Measurements from ENCODE around the gene EPB41L4A. TPM values are rescaled to one million over a fixed set of nuclear protein-coding genes. Genes with fewer than 3 reads are reported as not detected.

The EPB41L4A gene
- total and polyA plus RNA-seq, 2 donors (not counting 3 experiments of a cell fraction or from before 2014, with no cell fraction given) = 6.0 to 17.9 TPM

- no peaks in the 10 kb centered on the region for H4K20me1 ChIP-seq (replicated peaks; ENCODE audit: control insufficient read depth, extremely low read depth, insufficient read depth, low read length)
- ChIA-PET POLR2A (no interaction called here), CTCF (interaction anchor here (0.8 to 1.9 kb wide), 4 partner anchors 10 to 313 kb away, joined by 3 to 13 read pairs (median 4); no protein-coding TSS in a partner anchor)
- DNase-seq (ENCODE audit: low read depth, low spot score) = no peak
- peak; percentile 26 for FAIRE-seq
- no peak overlapping the region for H3K4me3 ChIP-seq (replicated peaks in 1 of 3; ENCODE audit: insufficient read depth in 1 of 3, low read depth in 1 of 3, low read length in 3 of 3)
- H3K9ac ChIP-seq (replicated peaks; ENCODE audit: extremely low read depth, insufficient read depth, low read length) = no peak overlapping the region
- H3K27me3 ChIP-seq (ENCODE audit: control insufficient read depth in 2 of 2, insufficient read depth in 2 of 2, low read length in 2 of 2) = no peaks in the 10 kb centered on the region
- no peak overlapping the region for H2AFZ ChIP-seq (ENCODE audit: low read depth, low read length)
- dilution Hi-C loops (cut with MboI; ENCODE audit: extremely low pct_ligation_motif_present, low sequenced_read_pairs) (no loop called here), intact Hi-C loops (cut with micrococcal nuclease) (loop anchor here (5.0 kb wide), 1 partner anchor 578 kb away; no protein-coding TSS in a partner anchor)
- no peak for TF ChIP-seq POLR2AphosphoS5 (IDR thresholded peaks at IDR 0.05; ENCODE audit: insufficient read depth, low read depth, low read length)
- TF ChIP-seq FOS (IDR thresholded peaks at IDR 0.05; ENCODE audit: borderline replicate concordance, insufficient read depth, low read length) = no peak
- TF ChIP-seq, protein P1, sequence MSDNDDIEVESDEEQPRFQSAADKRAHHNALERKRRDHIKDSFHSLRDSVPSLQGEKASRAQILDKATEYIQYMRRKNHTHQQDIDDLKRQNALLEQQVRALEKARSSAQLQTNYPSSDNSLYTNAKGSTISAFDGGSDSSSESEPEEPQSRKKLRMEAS (IDR thresholded peaks at IDR 0.05; ENCODE audit: insufficient read depth, insufficient read length) = no peak
- TF ChIP-seq MYC (IDR thresholded peaks at IDR 0.05; ENCODE audit: low read depth, low read length) = no peak
- no peak for TF ChIP-seq JUN (IDR thresholded peaks at IDR 0.05; ENCODE audit: borderline replicate concordance, insufficient read depth, insufficient read length, low read depth)
- no peak for TF ChIP-seq GATA2 (IDR thresholded peaks at IDR 0.05; ENCODE audit: insufficient read depth, insufficient read length, low read depth, low read length)
- TF ChIP-seq POLR2A (IDR thresholded peaks at IDR 0.05; ENCODE audit: low read depth, low read length) = no peak
- TF ChIP-seq EZH2 (IDR thresholded peaks at IDR 0.05; ENCODE audit: borderline replicate concordance, low read depth, low read length, severe bottlenecking) = no peak
- TF ChIP-seq, protein P2, sequence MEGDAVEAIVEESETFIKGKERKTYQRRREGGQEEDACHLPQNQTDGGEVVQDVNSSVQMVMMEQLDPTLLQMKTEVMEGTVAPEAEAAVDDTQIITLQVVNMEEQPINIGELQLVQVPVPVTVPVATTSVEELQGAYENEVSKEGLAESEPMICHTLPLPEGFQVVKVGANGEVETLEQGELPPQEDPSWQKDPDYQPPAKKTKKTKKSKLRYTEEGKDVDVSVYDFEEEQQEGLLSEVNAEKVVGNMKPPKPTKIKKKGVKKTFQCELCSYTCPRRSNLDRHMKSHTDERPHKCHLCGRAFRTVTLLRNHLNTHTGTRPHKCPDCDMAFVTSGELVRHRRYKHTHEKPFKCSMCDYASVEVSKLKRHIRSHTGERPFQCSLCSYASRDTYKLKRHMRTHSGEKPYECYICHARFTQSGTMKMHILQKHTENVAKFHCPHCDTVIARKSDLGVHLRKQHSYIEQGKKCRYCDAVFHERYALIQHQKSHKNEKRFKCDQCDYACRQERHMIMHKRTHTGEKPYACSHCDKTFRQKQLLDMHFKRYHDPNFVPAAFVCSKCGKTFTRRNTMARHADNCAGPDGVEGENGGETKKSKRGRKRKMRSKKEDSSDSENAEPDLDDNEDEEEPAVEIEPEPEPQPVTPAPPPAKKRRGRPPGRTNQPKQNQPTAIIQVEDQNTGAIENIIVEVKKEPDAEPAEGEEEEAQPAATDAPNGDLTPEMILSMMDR (IDR thresholded peaks at IDR 0.05; ENCODE audit: extremely low read depth in 1 of 2, insufficient read depth in 1 of 2, low read depth in 1 of 2, low read length in 2 of 2) = no peak
- H3K79me2 ChIP-seq (ENCODE audit: control insufficient read depth, insufficient read depth, low read length) = no peaks in the 10 kb centered on the region
- no TSS peak for BruUV-seq (replicated peaks)
- no peak overlapping the region for H3K27ac ChIP-seq (ENCODE audit: insufficient read depth, low read depth, low read length)
- no peaks in the 10 kb centered on the region for H3K9me3 ChIP-seq (replicated peaks; ENCODE audit: control insufficient read depth, insufficient read depth, low read length)
- no peaks in the 10 kb centered on the region for H3K4me1 ChIP-seq (ENCODE audit: control insufficient read depth, extremely low read depth, insufficient read depth, low read length)
- H3K4me2 ChIP-seq (ENCODE audit: insufficient read depth, low read length) = no peak overlapping the region
- H3K9me1 ChIP-seq (replicated peaks; ENCODE audit: control insufficient read depth, extremely low read depth, insufficient read depth, low read length) = no peaks in the 10 kb centered on the region
- no peaks in the 10 kb centered on the region for H3K36me3 ChIP-seq (ENCODE audit: control insufficient read depth in 2 of 2, extremely low read depth in 1 of 2, insufficient read depth in 2 of 2, low read length in 2 of 2)
Observed at GRCh38 chr5:112179290-112179689, 239.8 kb downstream of the EPB41L4A start.
